Epithelial cell of prostate (primary cell): Measurements from ENCODE around the gene TENM4.

Experiments
- DNase-seq: peaks from one replicate; pipeline ENCODE4 v3.0.0-alpha.2; 2011; ENCODE audit warnings: low read depth, low spot score
- H3K27ac ChIP-seq: fragments of 450-650 bp; 2 replicates; pipeline ENCODE4 v1.5.1; 2017; ENCODE audit warnings: mild to moderate bottlenecking

Gene TENM4

GRCh38 chr11:79314906-79315689 lies 125.7 kb downstream of the TENM4 start:
- no peak overlapping the region for H3K27ac ChIP-seq
- no peak for DNase-seq

- DNase-seq, result no peak
Observed at GRCh38 chr11:79313530-79313913, 127.3 kb downstream of the TENM4 start.

GRCh38 chr11:79312617-79313529 lies 128.0 kb downstream of the TENM4 start:
- DNase-seq, result no peak

More at GRCh38 chr11:79313530-79313913, 127.3 kb downstream of the TENM4 start:
- H3K27ac ChIP-seq, result no peak overlapping the region

GRCh38 chr11:79311461-79311860 lies 129.4 kb downstream of the TENM4 start:
- no peak for DNase-seq
- H3K27ac ChIP-seq, result no peak overlapping the region

More at GRCh38 chr11:79312617-79313529, 128.0 kb downstream of the TENM4 start:
- no peak overlapping the region for H3K27ac ChIP-seq

- no peak for DNase-seq
- H3K27ac ChIP-seq, result no peak overlapping the region
Observed at GRCh38 chr11:79309407-79309806, 131.4 kb downstream of the TENM4 start.

- DNase-seq, result no peak
- H3K27ac ChIP-seq, result no peak overlapping the region
Observed at GRCh38 chr11:79308429-79308828, 132.4 kb downstream of the TENM4 start.

- no peak for DNase-seq
- no peak overlapping the region for H3K27ac ChIP-seq
Observed at GRCh38 chr11:79304599-79305212, 136.1 kb downstream of the TENM4 start.

- DNase-seq, result no peak
- H3K27ac ChIP-seq, result no peak overlapping the region
Observed at GRCh38 chr11:79296141-79296540, 144.7 kb downstream of the TENM4 start.

- no peak overlapping the region for H3K27ac ChIP-seq
- DNase-seq, result no peak
Observed at GRCh38 chr11:79294845-79295731, 145.7 kb downstream of the TENM4 start.

GRCh38 chr11:79291948-79292347 lies 148.9 kb downstream of the TENM4 start:
- no peak for DNase-seq
- H3K27ac ChIP-seq, result no peak overlapping the region

- no peak for DNase-seq
- no peak overlapping the region for H3K27ac ChIP-seq
Observed at GRCh38 chr11:79290761-79291160, 150.1 kb downstream of the TENM4 start.

- no peak for DNase-seq
- no peak overlapping the region for H3K27ac ChIP-seq
Observed at GRCh38 chr11:79287952-79288351, 152.9 kb downstream of the TENM4 start.

- no peak overlapping the region for H3K27ac ChIP-seq
- DNase-seq, result no peak
Observed at GRCh38 chr11:79285756-79286155, 155.1 kb downstream of the TENM4 start.

GRCh38 chr11:79276736-79277325 lies 164.0 kb downstream of the TENM4 start:
- no peak for DNase-seq
- H3K27ac ChIP-seq, result no peak overlapping the region

GRCh38 chr11:79274636-79275331 lies 166.0 kb downstream of the TENM4 start:
- no peak overlapping the region for H3K27ac ChIP-seq
- no peak for DNase-seq

- H3K27ac ChIP-seq, result no peak overlapping the region
- no peak for DNase-seq
Observed at GRCh38 chr11:79273781-79274180, 167.0 kb downstream of the TENM4 start.

- no peak overlapping the region for H3K27ac ChIP-seq
- DNase-seq, result no peak
Observed at GRCh38 chr11:79269611-79270307, 171.1 kb downstream of the TENM4 start.

GRCh38 chr11:79266396-79266795 lies 174.4 kb downstream of the TENM4 start:
- no peak for DNase-seq
- H3K27ac ChIP-seq, result no peak overlapping the region
